PFSK-1 (cell line): Measurements from ENCODE around the gene A2ML1.

Experiments used
- POLR2AphosphoS5 ChIP-seq: IDR thresholded peaks from 2 replicates; pipeline ENCODE4 v1.6.1; 2012; ENCODE audit warnings: low read depth, mild to moderate bottlenecking, control low read depth, low read length, moderate library complexity
- SIN3A ChIP-seq: IDR thresholded peaks from 2 replicates; pipeline ENCODE4 v1.6.1; 2012; ENCODE audit warnings: mild to moderate bottlenecking, low read length, moderate library complexity, borderline replicate concordance; ENCODE audit not compliant: insufficient read depth
- TAF1 ChIP-seq: IDR thresholded peaks from 2 replicates; pipeline ENCODE4 v1.6.1; 2012; ENCODE audit warnings: low read length, control low read depth, borderline replicate concordance; ENCODE audit not compliant: insufficient read depth

DNA sequence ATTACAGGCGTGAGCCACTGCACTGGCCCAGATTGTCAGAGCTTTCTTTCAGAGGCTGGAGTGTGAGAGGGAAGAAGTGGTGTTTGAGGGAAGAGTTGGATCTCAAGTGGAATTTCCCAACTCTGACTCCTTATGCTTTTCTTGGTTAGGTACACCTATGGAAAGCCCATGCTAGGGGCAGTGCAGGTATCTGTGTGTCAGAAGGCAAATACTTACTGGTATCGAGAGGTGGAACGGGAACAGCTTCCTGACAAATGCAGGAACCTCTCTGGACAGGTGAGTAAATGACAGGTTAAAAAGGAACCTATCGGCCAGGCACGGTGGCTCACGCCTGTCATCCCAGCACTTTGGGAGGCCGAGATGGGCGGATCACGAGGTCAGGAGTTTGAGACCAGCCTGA is 14.9 kb downstream of the A2ML1 start:
- TF ChIP-seq TAF1 (no peak), SIN3A (no peak), POLR2AphosphoS5 (no peak)
